Activated CD8-positive, alpha-beta memory T cell treated with anti-CD3 and anti-CD28 coated beads, Interleukin-2, amount 10 ng/mL, durations not matched to agents 7 days and 5 days (primary cell): ENCODE data around the gene LPP. TPM values are rescaled to one million over a fixed set of nuclear protein-coding genes. Genes with fewer than 3 reads are reported as not detected.
"Not testable (repeated sequence)": the region's sequence is repeated elsewhere in the genome, so short reads cannot be mapped to it uniquely, and the experiment has no call there.

Source experiments
- ATAC-seq: fragments of 150-1000 bp; cut with Tn5 transposase; one replicate; pipeline ENCODE4 v1.10.0; 2021; ENCODE audit warnings: moderate library complexity
- CTCF ChIA-PET: fragments of 350-600 bp; sonication (Branson Sonifier 250); formaldehyde crosslinking; loops from one replicate; lab custom pipeline; 2021; ENCODE audit warnings: antibody characterized with exemption; lab: Charles Lee
- DNase-seq: peaks from one replicate; pipeline ENCODE4 v3.0.0-alpha.2; 2020
- H3K27ac Mint-ChIP-seq: one replicate; pipeline ENCODE4 v1.8.0; 2021; ENCODE audit warnings: mild to moderate bottlenecking, mixed read lengths
- H3K27me3 Mint-ChIP-seq: one replicate; pipeline ENCODE4 v1.8.0; 2021; ENCODE audit warnings: mixed read lengths
- H3K36me3 Mint-ChIP-seq: one replicate; pipeline ENCODE4 v1.8.0; 2021; ENCODE audit warnings: mild to moderate bottlenecking, mixed read lengths
- H3K4me1 Mint-ChIP-seq: one replicate; pipeline ENCODE4 v1.8.0; 2021; ENCODE audit warnings: mixed read lengths
- H3K4me3 Mint-ChIP-seq: one replicate; pipeline ENCODE4 v1.8.0; 2021; ENCODE audit warnings: mild to moderate bottlenecking, moderate library complexity, mixed read lengths
- H3K9me3 Mint-ChIP-seq: one replicate; pipeline ENCODE4 v1.8.0; 2022; ENCODE audit warnings: low read depth, mixed read lengths
- total RNA-seq, 2 experiments: library from RNA; stranded (reverse); gene quantifications; one replicate each; pipeline ENCODE4 v1.2.3, GENCODE V29; 2021

The LPP gene
- total RNA-seq, 2 experiments from 2014 or later = 23.6 to 57.1 TPM

DNA sequence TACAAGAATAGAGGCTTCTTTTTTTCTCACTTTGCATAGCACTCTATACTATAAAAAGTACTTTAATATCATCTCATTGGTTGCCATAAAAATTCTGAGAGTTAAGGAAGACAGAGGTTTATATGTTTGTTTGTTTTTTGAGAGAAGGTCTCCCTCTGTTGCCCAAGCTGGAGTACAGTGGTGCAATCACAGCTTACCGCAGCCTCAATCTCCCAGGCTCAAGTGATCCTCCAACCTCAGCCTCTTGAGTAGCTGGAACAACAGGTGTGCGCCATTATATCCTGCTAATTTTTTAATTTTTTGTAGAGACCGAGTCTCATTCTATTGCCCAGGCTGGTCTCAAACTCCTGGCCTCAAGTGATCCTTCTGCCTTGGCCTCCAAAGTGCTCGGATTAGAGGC lies 250.2 kb downstream of the LPP start:
- no peak for DNase-seq
- Mint-ChIP-seq H3K4me1 (peaks cover 39% of the 10 kb centered on the region), H3K27me3 (peaks cover 2% of the 10 kb centered on the region), H3K9me3 (peaks cover 2% of the 10 kb centered on the region), H3K36me3 (peaks cover 15% of the 10 kb centered on the region), H3K27ac (no peak overlapping the region), H3K4me3 (no peak overlapping the region)
- CTCF ChIA-PET = no interaction called here
- no peak for ATAC-seq

DNA sequence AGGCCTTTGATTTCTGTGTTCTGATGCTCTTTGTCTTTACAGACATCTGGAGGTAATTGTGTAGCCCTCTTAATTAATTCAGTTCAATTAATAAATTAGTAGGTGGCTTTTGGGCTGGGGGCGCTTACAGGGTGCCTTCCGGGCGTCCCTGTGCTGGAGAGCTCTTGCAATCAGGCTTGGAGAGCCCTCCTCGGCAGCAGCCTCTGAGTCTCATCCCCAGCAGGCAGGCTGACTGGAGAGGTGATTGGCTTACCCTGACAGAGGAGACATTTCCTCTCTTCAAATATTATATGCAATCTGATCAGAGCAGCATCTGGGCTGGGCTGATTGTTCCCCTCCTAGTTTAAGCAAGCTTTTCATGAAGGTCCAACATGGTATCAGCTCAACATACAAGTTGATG lies 250.7 kb downstream of the LPP start:
- no peak overlapping the region for H3K4me3 Mint-ChIP-seq
- peaks cover 35% of the 10 kb centered on the region for H3K4me1 Mint-ChIP-seq
- ATAC-seq (no peak), DNase-seq (no peak)
- CTCF ChIA-PET = no interaction called here
- H3K9me3 Mint-ChIP-seq = peaks cover 2% of the 10 kb centered on the region
- peaks cover 15% of the 10 kb centered on the region for H3K36me3 Mint-ChIP-seq
- H3K27me3 Mint-ChIP-seq = peaks cover 2% of the 10 kb centered on the region
- no peak overlapping the region for H3K27ac Mint-ChIP-seq

DNA sequence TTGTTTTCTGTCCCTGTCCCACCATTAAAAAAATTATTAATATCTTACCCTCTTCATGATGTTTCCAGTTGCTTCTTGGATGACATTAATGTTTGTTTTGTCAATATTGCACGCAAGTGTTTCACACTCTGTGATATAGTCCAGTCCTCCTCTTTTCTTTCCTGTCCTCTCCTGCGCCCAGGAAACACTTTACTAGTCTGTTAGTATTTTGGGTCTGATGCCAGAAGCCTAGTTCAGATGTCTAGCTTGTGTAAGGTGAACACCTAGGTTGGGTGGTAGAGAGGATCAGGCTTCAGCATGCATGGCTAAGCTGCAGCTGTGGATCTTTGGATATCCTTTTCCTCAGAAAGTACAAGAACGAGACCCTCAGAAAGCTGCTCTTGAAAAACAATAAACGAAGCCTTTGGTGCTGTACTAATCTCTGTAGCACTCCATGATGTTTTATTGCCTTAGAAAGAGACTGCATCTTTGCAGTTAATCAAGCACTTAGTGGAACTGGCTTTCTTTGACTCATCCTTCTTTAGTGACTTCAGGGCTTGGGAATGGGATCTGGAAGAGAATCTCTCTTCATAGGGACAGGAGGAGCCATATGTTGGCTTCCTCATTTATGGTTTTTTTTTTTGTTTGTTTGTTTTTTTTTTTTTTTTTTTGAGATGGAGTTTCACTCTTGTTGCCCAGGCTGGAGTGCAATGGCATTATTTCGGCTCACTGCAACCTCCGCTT lies 253.4 kb downstream of the LPP start:
- Mint-ChIP-seq H3K36me3 (peaks cover 17% of the 10 kb centered on the region), H3K4me3 (no peak overlapping the region), H3K27ac (no peak overlapping the region), H3K27me3 (no peaks in the 10 kb centered on the region), H3K4me1 (peaks cover 15% of the 10 kb centered on the region), H3K9me3 (peaks cover under 1% of the 10 kb centered on the region)
- no peak for DNase-seq
- CTCF ChIA-PET = interaction anchor here (0.7 kb wide), 1 partner anchor 320 kb away, joined by 3 read pairs; no protein-coding TSS in a partner anchor
- ATAC-seq = no peak

DNA sequence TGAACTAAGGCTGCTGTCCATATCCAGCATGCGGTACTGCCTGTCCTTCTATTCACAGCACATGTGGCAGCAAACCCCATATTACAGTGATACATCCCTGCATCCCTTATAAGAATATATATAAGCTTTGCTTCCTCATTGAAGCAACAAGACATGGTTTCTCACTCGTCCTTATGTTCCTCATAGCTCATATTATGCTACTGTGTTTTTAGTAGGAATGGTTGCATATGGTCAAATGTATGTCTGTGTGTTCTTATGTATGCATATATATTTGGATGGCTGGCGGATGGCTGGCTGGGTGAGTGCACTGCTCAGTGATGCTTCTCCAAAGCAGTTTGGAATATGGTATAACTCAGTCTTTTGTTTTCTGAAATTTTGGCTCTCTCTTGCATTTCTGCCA lies 254.9 kb downstream of the LPP start:
- ATAC-seq (no peak), DNase-seq (no peak)
- H3K9me3 Mint-ChIP-seq = no peaks in the 10 kb centered on the region
- peaks cover 18% of the 10 kb centered on the region for H3K36me3 Mint-ChIP-seq
- H3K4me3 Mint-ChIP-seq = no peak overlapping the region
- no peaks in the 10 kb centered on the region for H3K27me3 Mint-ChIP-seq
- H3K27ac Mint-ChIP-seq = no peak overlapping the region
- peaks cover 2% of the 10 kb centered on the region for H3K4me1 Mint-ChIP-seq
- CTCF ChIA-PET = no interaction called here

DNA sequence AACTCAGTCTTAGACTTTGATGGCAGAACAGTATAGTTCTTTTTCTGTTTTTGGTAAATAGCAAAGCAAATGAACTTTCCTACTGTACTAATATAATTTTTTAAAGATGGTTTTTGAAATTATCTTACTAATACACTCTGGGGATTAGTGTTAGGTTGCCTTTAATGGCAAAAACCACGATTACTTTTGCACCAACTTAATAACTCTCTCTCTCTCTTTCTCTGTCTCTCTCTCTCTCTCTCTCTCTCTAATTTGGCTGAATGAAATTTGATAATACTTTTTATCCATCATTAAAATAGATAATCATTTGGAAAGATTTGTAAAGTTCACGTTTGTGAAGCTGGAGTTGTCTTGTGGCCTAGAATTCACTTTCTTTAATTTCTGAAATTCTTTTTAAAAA lies 257.8 kb downstream of the LPP start:
- Mint-ChIP-seq H3K27ac (no peak overlapping the region), H3K9me3 (no peaks in the 10 kb centered on the region), H3K27me3 (no peaks in the 10 kb centered on the region), H3K36me3 (peaks cover 12% of the 10 kb centered on the region), H3K4me3 (no peak overlapping the region), H3K4me1 (no peaks in the 10 kb centered on the region)
- no peak for ATAC-seq
- DNase-seq = no peak
- CTCF ChIA-PET = no interaction called here

DNA sequence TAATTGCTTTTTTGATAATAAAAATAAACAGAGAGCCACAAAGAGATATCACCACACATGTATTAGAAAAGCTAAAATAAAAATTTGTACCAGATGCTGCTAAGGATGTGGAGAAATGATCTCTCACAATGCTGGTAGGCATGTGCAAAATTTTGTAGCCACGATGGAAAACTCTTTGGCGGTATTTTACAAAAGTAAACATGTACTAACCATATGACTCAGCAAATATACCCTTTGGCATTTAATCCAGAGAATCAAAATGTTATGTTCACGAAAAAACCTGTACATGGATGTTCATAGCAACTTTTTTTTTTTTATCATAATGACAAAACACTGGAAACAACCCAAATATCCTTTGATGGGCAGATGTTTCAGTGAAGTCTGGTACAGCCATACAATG lies 261.2 kb downstream of the LPP start:
- Mint-ChIP-seq H3K27me3 (no peaks in the 10 kb centered on the region), H3K4me3 (no peak overlapping the region), H3K4me1 (peaks cover 12% of the 10 kb centered on the region), H3K36me3 (peaks cover 7% of the 10 kb centered on the region), H3K9me3 (no peaks in the 10 kb centered on the region), H3K27ac (no peak overlapping the region)
- CTCF ChIA-PET = no interaction called here
- no peak for ATAC-seq
- no peak for DNase-seq

DNA sequence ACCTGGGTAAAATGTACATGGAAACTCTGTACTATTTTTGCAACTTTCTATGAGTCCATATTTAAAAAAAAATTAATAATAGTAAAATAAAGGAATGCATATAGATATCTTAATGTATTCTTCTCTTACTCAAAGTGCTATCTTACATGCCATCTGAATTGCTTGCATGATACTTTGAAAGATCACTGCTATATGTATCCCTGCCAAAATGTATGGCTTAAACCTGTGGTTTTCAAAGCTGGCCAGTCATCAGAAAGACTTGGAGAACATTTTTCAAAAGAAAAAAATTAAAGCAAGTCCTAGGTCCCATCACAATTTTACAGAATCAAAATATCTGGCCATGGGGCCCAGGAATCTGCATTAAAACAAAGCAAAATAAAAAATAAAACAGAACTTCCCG lies 262.1 kb downstream of the LPP start:
- DNase-seq (no peak), ATAC-seq (no peak)
- H3K9me3 Mint-ChIP-seq = no peaks in the 10 kb centered on the region
- CTCF ChIA-PET = no interaction called here
- no peaks in the 10 kb centered on the region for H3K27me3 Mint-ChIP-seq
- no peak overlapping the region for H3K27ac Mint-ChIP-seq
- H3K36me3 Mint-ChIP-seq = peaks cover 4% of the 10 kb centered on the region
- no peak overlapping the region for H3K4me3 Mint-ChIP-seq
- peaks cover 12% of the 10 kb centered on the region for H3K4me1 Mint-ChIP-seq

DNA sequence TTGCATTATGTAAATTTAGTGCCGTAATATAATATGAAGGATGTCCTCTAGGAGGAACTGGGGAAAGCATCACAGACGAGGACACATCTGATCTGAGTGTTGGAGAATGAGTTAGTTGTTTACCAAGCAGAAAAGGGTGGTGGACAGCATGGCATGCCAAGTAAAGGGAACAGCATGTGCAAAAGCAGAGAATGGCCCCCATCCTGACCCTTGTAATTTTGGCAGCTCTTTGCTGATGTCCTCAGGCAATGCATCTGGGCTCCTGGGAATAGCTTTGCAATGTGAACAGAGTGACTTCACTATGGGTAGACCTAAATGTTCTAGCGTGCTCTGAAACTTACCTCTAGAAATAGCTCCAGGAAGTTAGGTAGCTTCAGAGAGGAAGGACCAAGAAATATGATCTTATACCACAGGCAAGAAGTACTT lies 263.3 kb downstream of the LPP start:
- DNase-seq (no peak), ATAC-seq (no peak)
- no peaks in the 10 kb centered on the region for H3K27me3 Mint-ChIP-seq
- H3K4me3 Mint-ChIP-seq = no peak overlapping the region
- CTCF ChIA-PET = no interaction called here
- H3K27ac Mint-ChIP-seq = peak overlapping the region; percentile 7
- H3K9me3 Mint-ChIP-seq = no peaks in the 10 kb centered on the region
- H3K36me3 Mint-ChIP-seq = peaks cover 2% of the 10 kb centered on the region
- peaks cover 12% of the 10 kb centered on the region for H3K4me1 Mint-ChIP-seq

DNA sequence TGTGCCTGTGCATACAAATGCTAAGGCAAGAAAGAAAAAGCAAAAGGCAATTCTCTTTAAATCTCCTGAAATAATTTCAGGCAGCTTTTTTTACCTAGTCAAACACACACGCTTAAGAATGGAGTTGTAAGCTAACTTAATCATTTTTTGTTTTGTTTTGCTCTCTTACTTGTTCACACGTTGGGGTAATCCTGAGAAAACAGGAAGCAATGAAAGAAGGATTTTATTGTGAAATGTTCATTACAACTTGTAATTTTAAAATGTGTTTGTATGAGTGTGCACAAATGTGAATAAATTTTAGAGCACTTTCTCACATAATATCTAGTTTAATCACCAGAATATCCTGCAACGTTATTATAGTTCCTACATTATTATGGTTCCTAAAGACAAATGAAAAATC lies 263.8 kb downstream of the LPP start:
- H3K4me3 Mint-ChIP-seq = no peak overlapping the region
- ATAC-seq (no peak), DNase-seq (no peak)
- H3K27me3 Mint-ChIP-seq = no peaks in the 10 kb centered on the region
- CTCF ChIA-PET = no interaction called here
- no peaks in the 10 kb centered on the region for H3K9me3 Mint-ChIP-seq
- peaks cover 12% of the 10 kb centered on the region for H3K4me1 Mint-ChIP-seq
- no peak overlapping the region for H3K27ac Mint-ChIP-seq
- H3K36me3 Mint-ChIP-seq = no peaks in the 10 kb centered on the region

DNA sequence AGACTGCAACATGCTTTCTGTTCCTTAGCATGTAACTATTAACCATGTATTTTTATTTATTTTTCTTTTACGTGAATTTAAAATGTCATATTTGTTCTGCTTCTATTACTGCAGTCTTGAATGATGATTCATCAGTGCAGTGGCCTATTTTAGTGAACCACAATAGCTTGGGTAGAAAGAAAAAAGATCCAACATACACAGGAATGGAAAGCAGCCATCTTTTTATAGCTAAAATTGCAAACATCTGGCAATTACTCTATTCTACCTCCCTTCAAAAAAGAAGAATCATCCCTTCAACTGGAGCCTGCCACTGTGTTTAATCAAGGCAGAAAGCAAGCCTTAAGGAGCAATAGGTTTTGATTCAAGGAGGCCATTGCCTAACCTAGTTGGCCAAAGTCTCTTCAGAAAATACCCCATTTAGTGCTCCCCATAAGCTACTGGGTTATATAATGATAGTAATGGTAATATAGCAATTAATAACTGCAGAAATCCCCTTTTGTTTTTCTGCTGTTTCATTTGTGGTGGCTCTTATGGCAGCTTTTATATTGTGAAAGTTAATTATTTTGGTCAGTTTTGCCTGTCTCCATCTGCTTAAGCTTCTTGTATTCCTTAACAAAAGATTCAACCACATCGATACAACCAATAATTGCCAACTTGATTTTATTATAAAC lies 267.3 kb downstream of the LPP start:
- Mint-ChIP-seq H3K36me3 (peaks cover 15% of the 10 kb centered on the region), H3K4me3 (no peak overlapping the region), H3K4me1 (peaks cover 12% of the 10 kb centered on the region), H3K9me3 (peaks cover 2% of the 10 kb centered on the region), H3K27me3 (no peaks in the 10 kb centered on the region), H3K27ac (no peak overlapping the region)
- ATAC-seq (no peak), DNase-seq (no peak)
- CTCF ChIA-PET = no interaction called here

DNA sequence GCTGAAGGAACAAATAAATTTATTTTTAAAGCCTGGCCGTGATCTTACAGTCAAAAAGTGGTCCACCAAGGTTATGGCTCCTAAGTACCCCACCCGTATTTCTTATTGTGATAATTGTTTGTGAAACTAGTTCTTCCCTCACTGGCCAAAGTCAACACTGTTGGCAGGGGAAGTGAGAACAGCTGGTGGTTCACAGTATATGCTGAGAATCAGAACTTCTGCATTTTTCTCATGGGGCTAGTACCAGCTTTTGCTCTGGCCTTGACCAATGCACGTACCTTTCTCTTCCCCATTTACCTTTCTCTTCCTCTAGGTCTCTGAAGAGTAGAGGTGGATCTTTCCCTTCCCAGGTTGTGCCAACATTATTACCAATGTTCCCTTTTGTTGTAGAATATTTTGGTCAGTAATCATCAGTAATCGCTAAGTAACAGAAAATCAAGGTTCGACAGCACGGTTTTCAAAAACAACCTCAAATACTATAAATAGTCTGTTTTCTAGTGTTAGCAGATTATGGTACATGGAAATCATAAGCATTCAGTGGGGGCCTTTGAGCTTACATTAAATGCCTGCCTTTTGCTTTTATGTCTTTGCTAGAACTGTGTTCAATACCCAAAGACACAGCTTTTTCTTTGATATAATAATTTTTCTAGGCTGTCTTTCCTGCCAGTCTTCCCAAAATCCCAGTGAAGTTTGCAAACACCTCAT lies 268.0 kb downstream of the LPP start:
- Mint-ChIP-seq H3K36me3 (peaks cover 15% of the 10 kb centered on the region), H3K4me3 (no peak overlapping the region), H3K27ac (no peak overlapping the region), H3K4me1 (peaks cover 12% of the 10 kb centered on the region), H3K27me3 (no peaks in the 10 kb centered on the region), H3K9me3 (peaks cover 4% of the 10 kb centered on the region)
- DNase-seq (no peak), ATAC-seq (no peak)
- CTCF ChIA-PET = interaction anchor here (1.0 kb wide), 1 partner anchor 10 kb away, joined by 4 read pairs; no protein-coding TSS in a partner anchor

DNA sequence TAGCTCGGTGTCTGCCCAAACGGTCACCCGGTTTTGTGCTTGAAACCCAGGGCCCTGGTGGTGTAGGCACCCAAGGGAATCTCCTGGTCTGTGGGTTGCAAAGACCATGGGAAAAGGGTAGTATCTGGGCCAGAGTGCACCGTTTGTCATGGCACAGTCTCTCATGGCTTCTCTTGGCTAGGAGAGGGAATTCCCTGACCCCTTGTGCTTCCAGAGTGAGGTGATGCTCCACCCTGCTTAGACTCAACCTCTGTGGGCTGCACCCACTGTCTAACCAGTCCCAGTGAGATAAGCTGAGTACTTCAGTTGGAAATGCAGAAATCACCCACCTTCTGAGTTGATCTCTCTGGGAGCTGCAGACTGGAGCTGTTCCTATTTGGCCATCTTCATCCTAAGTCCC lies 274.0 kb downstream of the LPP start:
- H3K36me3 Mint-ChIP-seq = peaks cover 31% of the 10 kb centered on the region
- CTCF ChIA-PET = not testable (repeated sequence)

DNA sequence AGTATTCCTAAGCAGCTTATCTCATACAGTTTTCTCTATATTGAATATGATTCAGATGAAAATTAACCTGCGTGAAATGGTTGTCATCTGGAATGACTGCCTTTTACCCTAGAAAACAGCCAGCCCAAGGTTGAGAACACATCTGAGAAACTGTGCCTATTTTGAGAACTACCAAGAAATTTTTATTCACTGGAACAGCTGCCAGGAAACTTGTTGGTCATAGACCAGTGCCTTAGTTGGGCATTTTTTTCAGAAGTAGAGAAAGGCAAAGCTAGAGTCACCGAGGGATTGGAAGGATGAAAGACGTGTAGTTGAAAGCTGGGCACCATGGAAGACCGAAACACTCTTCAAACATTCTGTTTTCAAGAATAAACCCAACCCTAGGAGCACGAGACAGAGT lies 277.1 kb downstream of the LPP start:
- no peaks in the 10 kb centered on the region for H3K27me3 Mint-ChIP-seq
- peaks cover 23% of the 10 kb centered on the region for H3K36me3 Mint-ChIP-seq
- H3K27ac Mint-ChIP-seq = no peak overlapping the region
- CTCF ChIA-PET = interaction anchor here (1.2 to 1.6 kb wide), 2 partner anchors 9 to 690 kb away, joined by 4 to 5 read pairs; no protein-coding TSS in a partner anchor
- no peak overlapping the region for H3K4me3 Mint-ChIP-seq
- H3K4me1 Mint-ChIP-seq = peaks cover 24% of the 10 kb centered on the region
- peaks cover 2% of the 10 kb centered on the region for H3K9me3 Mint-ChIP-seq
- DNase-seq = no peak
- no peak for ATAC-seq

More for the DNA sequence above, 274.0 kb downstream of the LPP start:
- peaks cover 12% of the 10 kb centered on the region for H3K4me1 Mint-ChIP-seq
- ATAC-seq, H3K4me3 Mint-ChIP-seq, H3K27me3 Mint-ChIP-seq, DNase-seq, H3K9me3 Mint-ChIP-seq, H3K27ac Mint-ChIP-seq: not testable (repeated sequence)
